DND-41 (cell line): Measurements from ENCODE around the gene TRUB2.

Source experiments
- ATAC-seq: fragments of 200-7000 bp; cut with Tn5 transposase; 3 replicates; pipeline ENCODE4 v1.9.1; 2021; ENCODE audit warnings: low read depth; ENCODE audit not compliant: insufficient read depth
- DNase-seq: peaks from one replicate; pipeline ENCODE4 v3.0.0-alpha.2; 2020
- H2AFZ ChIP-seq: 2 replicates; pipeline ENCODE4 v1.6.0; 2012; ENCODE audit warnings: low read depth, low read length
- H3K27ac ChIP-seq: 2 replicates; pipeline ENCODE4 v1.5.1; 2012; ENCODE audit warnings: low read length, inconsistent platforms
- H3K27me3 ChIP-seq: fragments of 200-600 bp; sonication (generic); 2 replicates; pipeline ENCODE4 v1.6.0; 2012; ENCODE audit warnings: low read length, mild to moderate bottlenecking, inconsistent platforms; ENCODE audit not compliant: insufficient read depth, poor library complexity
- H3K36me3 ChIP-seq: 2 replicates; pipeline ENCODE4 v1.5.1; 2012; ENCODE audit warnings: low read length, inconsistent platforms; ENCODE audit not compliant: insufficient read depth
- H3K4me1 ChIP-seq: 2 replicates; pipeline ENCODE4 v1.5.1; 2012; ENCODE audit warnings: mild to moderate bottlenecking, low read length; ENCODE audit not compliant: insufficient read depth
- H3K4me2 ChIP-seq: 2 replicates; pipeline ENCODE4 v1.6.0; 2012; ENCODE audit warnings: mild to moderate bottlenecking, moderate library complexity, low read length, inconsistent platforms; ENCODE audit not compliant: insufficient read depth
- H3K4me3 ChIP-seq, 2 experiments: fragments of 200-600 bp in 1 of 2; shearing (Covaris generic) in 1 of 2; 2 replicates each; pipeline ENCODE4 v1.5.1; 2012 to 2016; ENCODE audit warnings: inconsistent platforms in 2 of 2, low read length in 2 of 2, mild to moderate bottlenecking in 2 of 2, low read depth in 1 of 2, moderate library complexity in 1 of 2
- H3K79me2 ChIP-seq: 2 replicates; pipeline ENCODE4 v1.6.0; 2012; ENCODE audit warnings: low read length, inconsistent platforms; ENCODE audit not compliant: insufficient read depth
- H3K9ac ChIP-seq: 2 replicates; pipeline ENCODE4 v1.6.0; 2012; ENCODE audit warnings: low read depth, mild to moderate bottlenecking, inconsistent platforms, low read length, moderate library complexity
- H3K9me3 ChIP-seq: 2 replicates; pipeline ENCODE4 v1.5.1; 2012; ENCODE audit warnings: low read length, moderate library complexity, mild to moderate bottlenecking, inconsistent platforms; ENCODE audit not compliant: insufficient read depth, severe bottlenecking
- H4K20me1 ChIP-seq: 2 replicates; pipeline ENCODE4 v1.6.0; 2012; ENCODE audit warnings: low read length; ENCODE audit not compliant: insufficient read depth
- EZH2 ChIP-seq: IDR thresholded peaks from 3 replicates; pipeline ENCODE4 v1.6.1; 2012; ENCODE audit warnings: borderline replicate concordance, low read depth, mild to moderate bottlenecking, moderate library complexity, low read length, inconsistent platforms; ENCODE audit not compliant: severe bottlenecking
- TF ChIP-seq, protein P1 (sequence below): IDR thresholded peaks from 2 replicates; pipeline ENCODE4 v1.5.1; 2012; ENCODE audit warnings: borderline replicate concordance, low read length, moderate library complexity, mild to moderate bottlenecking; ENCODE audit not compliant: poor library complexity, severe bottlenecking; ENCODE audit errors: extremely low read depth

The TRUB2 gene

DNA sequence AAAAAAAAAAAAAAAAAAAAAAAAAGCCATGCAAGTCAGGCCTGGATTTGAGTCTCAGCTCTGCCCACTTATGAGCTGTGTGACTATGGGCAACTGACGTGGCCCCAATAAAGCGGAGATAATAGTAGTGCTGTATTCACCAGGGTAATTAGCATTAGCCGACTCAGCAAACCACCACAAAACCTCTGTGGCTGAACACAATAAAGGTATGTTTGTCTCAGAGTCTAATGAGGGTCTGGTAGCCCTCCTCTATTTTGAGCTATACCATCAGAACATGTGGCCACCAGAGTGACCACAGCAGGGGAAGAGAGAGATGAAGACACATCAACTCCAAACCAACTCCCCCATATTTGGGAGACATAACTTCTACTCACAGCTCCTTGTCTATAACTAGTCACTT lies 30.2 kb downstream of the TRUB2 start:
- Histone ChIP-seq H3K4me1 (peaks cover 8% of the 10 kb centered on the region; the same call in 1 of the 2 replicates), H3K36me3 (no peaks in the 10 kb centered on the region), H4K20me1 (no peaks in the 10 kb centered on the region), H3K9me3 (no peaks in the 10 kb centered on the region), H3K27me3 (no peaks in the 10 kb centered on the region), H3K4me3 (no peak overlapping the region), H2AFZ (no peak overlapping the region), H3K9ac (no peak overlapping the region), H3K27ac (no peak overlapping the region), H3K79me2 (no peaks in the 10 kb centered on the region), H3K4me2 (no peak overlapping the region)
- DNase-seq, result no peak
- no peak for TF ChIP-seq EZH2
- TF ChIP-seq, protein P1, sequence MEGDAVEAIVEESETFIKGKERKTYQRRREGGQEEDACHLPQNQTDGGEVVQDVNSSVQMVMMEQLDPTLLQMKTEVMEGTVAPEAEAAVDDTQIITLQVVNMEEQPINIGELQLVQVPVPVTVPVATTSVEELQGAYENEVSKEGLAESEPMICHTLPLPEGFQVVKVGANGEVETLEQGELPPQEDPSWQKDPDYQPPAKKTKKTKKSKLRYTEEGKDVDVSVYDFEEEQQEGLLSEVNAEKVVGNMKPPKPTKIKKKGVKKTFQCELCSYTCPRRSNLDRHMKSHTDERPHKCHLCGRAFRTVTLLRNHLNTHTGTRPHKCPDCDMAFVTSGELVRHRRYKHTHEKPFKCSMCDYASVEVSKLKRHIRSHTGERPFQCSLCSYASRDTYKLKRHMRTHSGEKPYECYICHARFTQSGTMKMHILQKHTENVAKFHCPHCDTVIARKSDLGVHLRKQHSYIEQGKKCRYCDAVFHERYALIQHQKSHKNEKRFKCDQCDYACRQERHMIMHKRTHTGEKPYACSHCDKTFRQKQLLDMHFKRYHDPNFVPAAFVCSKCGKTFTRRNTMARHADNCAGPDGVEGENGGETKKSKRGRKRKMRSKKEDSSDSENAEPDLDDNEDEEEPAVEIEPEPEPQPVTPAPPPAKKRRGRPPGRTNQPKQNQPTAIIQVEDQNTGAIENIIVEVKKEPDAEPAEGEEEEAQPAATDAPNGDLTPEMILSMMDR, result no peak
- ATAC-seq, result no peak

DNA sequence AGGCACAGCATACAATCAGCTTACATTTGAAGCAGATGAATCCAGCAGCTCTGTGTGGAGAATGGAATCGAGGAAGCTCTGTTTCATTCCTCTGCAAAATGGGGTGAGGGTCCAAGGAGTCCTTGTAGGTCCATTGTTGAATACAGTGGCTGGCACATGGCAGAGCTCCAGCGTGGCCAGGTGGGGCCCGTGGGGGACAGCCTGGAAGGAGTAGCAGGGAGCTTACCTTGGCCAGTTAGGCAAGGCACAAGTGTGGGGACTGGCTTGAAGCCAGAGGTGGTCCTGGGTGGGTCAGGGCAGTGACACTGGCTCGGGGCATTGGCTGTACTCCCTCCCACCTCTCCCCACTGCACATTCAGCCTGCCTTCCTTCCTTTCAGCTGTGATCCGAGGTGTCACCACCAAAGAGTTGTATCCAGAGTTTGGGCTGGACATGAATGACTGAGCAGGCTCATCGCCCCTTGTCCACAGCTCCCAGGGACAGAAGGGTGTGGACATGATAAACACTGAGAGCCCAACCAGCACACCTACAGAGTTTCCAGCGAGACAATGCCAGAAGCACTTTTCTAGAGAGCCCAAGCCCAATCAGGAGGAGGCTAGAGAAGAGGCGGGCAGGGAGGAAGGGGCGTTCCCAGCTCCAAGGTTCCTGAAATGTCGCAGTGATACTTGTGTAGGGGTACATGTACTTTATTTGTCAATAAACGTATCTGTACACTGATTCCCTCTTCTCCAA lies 33.8 kb downstream of the TRUB2 start:
- TF ChIP-seq, protein P1, result no peak
- no peak for TF ChIP-seq EZH2
- H3K79me2 ChIP-seq, result no peaks in the 10 kb centered on the region
- no peak overlapping the region for H3K4me2 ChIP-seq
- no peak for DNase-seq
- H3K9me3 ChIP-seq, result no peaks in the 10 kb centered on the region
- no peak overlapping the region for H3K4me3 ChIP-seq
- no peaks in the 10 kb centered on the region for H4K20me1 ChIP-seq
- no peak overlapping the region for H3K27ac ChIP-seq
- ATAC-seq, result no peak
- peaks cover 9% of the 10 kb centered on the region; the same call in 1 of the 2 replicates for H3K36me3 ChIP-seq
- H2AFZ ChIP-seq, result no peak overlapping the region
- H3K27me3 ChIP-seq, result no peaks in the 10 kb centered on the region
- H3K4me1 ChIP-seq, result peaks cover 5% of the 10 kb centered on the region; the same call in 1 of the 2 replicates
- no peak overlapping the region for H3K9ac ChIP-seq

DNA sequence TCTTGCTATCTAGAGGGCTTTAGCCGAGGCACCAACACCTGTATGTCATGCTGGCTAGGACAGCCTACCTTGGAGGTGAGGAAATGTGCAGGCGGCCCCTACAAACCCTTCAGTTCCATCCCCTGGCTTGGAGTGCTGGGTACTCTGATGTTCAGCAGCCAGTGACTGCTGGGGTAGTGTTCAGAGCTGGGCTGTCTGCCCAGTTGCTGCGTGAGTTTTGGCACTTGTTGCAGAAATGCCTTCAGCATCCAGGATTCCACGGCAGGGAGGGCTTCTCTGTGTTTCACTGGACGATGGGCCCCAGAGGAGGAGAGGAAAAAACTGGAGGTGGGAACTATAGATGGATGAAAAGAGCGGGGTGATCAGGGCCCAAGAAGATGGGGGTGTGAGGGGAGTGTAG lies 35.8 kb downstream of the TRUB2 start:
- Histone ChIP-seq H3K79me2 (no peaks in the 10 kb centered on the region), H2AFZ (no peak overlapping the region), H3K4me1 (no peaks in the 10 kb centered on the region), H3K36me3 (peaks cover 9% of the 10 kb centered on the region; the same call in 1 of the 2 replicates), H3K27me3 (no peaks in the 10 kb centered on the region), H3K4me3 (no peak overlapping the region), H3K9ac (no peak overlapping the region), H3K9me3 (no peaks in the 10 kb centered on the region), H3K27ac (no peak overlapping the region), H4K20me1 (no peaks in the 10 kb centered on the region), H3K4me2 (no peak overlapping the region)
- TF ChIP-seq EZH2, result no peak
- TF ChIP-seq, protein P1, result no peak
- ATAC-seq (no peak), DNase-seq (no peak)
